GM19438 (cell line): Measurements from ENCODE around the gene SRGAP2C.
"Not testable (repeated sequence)": the region's sequence is repeated elsewhere in the genome, so short reads cannot be mapped to it uniquely, and the experiment has no call there.

Source experiments
- ATAC-seq: cut with Tn5 transposase; IDR thresholded peaks from one replicate; pipeline ENCODE4 v1.9.1; 2021; ENCODE audit warnings: low read depth; ENCODE audit not compliant: unreplicated experiment

SRGAP2C gene

DNA sequence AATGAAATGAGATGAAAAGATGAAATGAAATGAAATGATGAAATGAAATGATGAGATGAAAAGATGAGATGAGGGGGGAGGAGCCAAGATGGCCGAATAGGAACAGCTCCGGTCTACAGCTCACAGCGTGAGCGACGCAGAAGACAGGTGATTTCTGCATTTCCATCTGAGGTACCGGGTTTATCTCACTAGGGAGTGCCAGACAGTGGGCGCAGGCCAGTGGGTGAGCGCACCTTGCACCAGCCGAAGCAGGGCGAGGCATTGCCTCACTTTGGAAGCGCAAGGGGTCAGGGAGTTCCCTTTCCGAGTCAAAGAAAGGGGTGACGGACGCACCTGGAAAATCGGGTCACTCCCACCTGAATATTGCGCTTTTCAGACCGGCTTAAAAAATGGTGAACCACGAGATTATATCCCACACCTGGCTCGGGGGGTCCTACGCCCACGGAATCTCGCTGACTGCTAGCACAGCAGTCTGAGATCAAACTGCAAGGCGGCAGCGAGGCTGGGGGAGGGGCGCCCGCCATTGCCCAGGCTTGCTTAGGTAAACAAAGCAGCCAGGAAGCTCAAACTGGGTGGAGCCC is 216.7 kb downstream of the SRGAP2C start:
- ATAC-seq: not testable (repeated sequence)

DNA sequence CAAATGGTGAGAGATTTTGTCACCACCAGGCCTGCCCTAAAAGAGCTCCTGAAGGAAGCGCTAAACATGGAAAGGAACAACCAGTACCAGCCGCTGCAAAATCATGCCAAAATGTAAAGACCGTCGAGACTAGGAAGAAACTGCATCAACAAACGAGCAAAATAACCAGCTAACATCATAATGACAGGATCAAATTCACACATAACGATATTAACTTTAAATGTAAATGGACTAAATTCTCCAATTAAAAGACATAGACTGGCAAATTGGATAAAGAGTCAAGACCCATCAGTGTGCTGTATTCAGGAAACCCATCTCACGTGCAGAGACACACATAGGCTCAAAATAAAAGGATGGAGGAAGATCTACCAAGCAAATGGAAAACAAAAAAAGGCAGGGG is 218.5 kb downstream of the SRGAP2C start:
- ATAC-seq: not testable (repeated sequence)

DNA sequence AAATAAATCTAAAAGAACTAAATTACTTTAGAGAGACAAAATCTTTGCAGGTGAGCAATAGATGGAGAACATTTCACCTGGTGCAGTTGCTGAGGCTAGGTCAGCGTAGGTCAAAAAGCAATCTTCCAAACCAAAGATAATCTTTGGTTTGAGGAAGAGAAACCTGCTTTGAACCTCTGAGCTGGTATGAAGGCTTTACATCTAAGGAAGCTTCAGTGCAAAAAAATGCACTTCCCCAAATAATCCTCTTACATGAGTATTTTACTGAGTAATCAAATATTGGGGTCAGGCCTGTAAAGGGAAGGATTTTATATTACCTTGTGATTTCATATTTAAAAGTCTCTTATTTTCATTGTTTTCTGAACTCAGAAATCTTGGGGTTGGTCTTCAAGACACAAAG is 223.6 kb downstream of the SRGAP2C start:
- no peak for ATAC-seq

DNA sequence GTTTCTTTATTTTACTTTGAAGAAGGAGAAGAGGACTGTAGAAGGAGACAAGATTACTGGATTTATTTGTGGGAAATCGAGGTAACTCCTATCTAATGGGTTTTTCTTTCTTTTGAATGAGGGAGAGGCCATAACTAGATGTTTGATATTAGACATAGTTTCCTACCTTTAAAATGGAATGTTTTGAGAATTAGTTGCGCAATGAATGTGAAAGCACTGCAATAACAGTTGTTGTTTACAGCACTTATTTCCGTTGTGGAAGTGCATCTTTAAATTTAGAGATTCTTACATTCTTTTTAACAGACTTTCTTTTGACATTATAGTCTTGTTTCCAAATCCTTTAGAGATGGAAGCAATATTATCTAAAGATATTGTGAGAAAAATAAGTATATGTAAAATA is 229.0 kb downstream of the SRGAP2C start:
- no peak for ATAC-seq

DNA sequence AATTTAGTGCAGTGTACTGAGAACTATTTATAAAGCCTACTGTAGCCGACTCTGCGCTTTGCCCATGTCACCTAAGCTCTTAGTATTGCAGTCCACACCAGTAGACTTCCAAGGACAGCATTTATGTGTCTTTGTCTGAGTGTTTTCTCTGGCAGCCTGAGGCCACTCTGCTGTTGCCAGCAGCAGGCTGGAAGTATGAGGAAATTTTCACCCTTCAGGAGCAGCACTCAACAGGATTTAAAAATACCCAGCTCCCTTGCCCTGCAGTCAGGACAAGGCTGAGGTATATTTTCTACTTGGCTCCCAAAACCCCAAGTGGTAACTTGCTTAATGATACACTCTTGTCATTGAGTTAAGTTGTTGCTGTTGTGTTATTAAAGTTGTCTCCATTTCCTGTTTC is 230.1 kb downstream of the SRGAP2C start:
- no peak for ATAC-seq

DNA sequence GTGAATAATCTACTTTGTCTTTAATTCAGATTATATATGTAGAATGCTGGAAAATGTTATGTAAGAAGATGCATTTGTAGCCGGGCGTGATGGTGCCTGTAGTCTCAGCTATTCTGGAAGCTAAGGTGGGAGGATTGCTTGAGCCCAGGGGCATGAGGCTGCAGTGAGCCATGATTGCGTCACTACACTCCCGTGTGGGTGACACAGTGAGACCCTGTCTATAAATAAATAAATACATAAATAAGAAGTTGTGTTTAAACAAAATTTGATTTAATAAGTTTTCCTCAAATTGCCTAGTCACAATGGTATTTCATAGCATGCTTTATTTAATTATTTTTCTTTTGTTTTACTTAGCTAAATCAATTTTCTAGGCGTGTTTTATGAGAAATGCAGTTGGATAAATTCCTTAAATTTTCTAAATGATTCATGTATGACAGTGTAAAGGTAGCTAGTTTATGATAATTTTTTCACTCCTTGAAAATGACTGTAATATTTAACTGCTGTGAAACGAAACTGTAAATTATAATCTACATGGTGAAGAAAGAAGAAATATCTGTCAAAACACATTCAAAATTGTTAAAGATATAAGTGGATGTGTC is 232.6 kb downstream of the SRGAP2C start:
- no peak for ATAC-seq

DNA sequence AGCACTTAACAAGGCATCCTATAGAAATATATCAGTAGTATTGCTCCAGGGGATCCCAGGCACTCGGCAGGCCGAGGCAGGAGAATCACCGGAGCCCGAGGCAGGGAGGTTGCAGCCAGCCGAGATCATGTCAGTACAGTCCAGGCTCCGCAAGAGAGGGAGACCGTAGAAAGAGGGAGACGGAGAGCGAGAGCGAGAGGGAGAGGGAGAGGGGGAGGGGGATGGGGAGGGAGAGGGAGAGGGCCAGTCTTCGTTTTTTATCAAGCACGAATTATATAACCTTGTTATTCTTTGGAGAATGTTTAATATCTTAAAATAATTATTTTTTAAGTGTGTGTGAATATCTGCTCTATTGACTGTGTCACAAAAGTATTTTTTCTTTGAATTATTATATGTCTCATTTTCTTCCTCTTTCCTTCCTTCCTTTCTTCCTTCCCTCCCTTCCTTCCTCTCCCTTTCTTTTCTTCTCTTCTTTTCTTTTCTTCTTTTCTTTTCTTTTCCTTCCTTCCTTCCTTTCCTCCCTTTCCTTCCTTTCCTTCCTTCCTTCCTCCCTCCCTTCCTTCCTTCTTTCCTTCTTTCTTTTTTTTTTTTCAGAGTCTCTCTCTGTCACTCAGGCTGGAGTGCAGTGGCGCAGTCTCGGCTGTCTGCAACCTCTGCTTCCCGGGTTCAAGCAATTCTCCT is 233.7 kb downstream of the SRGAP2C start:
- no peak for ATAC-seq

DNA sequence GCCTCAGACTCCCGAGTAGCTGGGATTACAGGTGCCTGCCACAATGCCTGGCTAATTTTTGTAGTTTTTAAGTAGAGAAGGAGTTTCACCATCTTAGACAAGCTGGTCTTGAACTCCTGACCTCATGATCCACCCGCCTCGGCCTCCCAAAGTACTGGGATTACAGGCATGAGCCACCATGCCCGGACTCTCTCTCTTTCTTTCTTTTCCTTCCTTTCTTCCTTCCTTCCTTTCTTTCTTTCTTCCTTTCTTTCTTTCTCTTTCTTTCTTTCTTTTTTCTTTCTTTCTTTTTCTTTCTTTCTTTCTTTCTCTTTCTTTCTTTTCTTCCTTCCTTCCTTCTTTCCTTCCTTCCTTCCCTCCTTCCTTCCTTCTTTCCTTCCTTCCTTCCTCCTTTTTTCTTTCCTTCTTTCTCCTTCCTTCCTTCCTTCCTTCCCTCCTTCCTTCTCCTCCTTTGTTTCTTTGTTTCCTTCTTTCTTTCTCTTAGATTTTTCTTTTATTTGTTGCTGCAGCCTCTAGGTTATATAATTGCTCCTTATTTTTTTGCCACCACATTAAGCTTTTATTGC is 234.4 kb downstream of the SRGAP2C start:
- not testable (repeated sequence) for ATAC-seq

DNA sequence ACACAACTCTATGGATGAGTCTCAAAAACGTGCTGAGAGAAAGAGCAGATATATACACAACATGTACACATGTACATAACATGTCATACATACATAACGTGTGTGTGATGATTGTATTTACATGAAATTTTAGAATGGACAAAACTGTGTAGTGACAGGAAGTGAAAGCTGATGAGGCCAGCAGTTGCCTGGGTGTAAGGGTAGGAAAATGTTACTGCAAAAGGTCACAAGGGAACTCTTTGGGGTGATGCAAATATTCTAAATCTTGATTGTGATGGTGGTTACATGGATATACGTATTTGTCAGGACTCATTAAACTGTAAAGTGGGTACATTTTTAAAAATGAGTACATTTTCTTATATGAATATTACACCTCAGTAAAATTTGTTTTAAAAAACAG is 236.7 kb downstream of the SRGAP2C start:
- not testable (repeated sequence) for ATAC-seq

DNA sequence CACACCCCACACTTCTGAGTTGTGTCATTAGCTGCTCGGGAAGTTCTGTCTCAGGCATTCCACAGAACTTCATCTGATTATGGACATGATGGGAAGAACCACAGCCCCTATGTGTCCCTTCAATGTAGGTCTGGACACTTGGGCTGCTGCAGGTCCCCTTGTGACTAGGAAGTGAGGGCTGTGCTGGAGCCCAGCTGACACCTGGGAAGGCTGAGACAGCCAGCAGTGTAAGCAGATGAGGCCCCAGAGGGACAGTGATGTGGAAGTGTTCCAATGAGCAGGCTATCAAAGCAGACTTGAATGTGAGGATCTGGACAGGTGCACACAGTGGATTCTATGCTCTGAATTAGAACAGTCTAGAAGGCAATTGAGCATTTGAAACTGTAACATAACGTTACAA is 239.2 kb downstream of the SRGAP2C start:
- ATAC-seq: not testable (repeated sequence)

DNA sequence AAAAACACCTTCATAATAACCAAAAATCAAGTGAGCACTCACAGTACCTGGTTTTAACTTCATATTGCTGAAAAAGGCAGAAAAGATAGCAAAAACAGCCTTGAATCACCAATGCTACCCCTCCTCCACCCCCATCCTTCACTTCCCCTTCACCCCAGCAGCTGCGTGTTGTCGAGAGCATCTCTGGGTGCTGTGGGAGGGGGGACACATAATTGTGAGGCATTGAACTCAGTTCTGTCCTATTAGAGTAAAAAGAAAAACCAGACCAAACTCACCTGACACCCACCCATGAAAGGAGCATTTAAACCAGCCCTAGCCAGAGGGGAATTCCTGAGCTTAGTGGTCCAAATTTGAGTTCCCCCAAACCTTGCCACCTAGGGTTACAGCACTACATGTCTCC is 248.7 kb downstream of the SRGAP2C start:
- ATAC-seq: not testable (repeated sequence)

DNA sequence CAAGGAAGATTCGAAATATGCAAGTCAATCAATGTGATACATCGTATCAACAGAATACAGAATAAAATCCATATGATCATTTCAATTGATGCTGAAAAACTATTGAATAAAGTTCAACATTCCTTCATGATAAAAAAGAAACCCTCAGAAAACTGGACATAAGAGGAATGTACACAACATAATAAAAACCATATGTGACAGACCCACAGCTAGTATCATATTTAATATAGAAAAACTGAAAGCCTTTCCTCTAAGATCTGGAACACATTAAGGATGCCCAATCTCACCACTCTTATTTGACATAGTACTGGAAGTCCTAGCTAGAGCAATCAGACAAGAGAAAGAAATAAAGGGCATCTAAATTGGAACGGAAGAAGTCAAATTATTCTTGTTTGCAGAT is 254.1 kb downstream of the SRGAP2C start:
- ATAC-seq: not testable (repeated sequence)

DNA sequence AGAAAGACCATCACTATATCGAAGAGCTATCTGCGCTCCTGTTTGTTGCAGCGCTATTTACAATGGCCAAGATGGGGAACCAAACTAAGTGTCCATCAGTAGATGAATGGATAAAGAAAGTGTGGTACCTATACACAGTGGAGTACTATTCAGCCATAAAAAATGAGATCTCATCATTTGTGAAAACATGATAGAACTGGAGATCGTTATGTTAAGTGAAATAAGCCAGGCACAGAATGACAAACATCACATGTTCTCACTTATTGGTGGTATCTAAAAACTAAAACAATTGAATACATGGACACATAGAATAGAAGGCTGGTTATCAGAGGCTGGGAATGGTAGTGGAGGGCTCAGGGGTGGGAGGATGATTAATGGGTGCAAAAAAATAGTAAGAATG is 256.2 kb downstream of the SRGAP2C start:
- ATAC-seq: no peak
